IMR-90 (cell line): ENCODE results near the gene STAT6. TPM values are rescaled to one million over a fixed set of nuclear protein-coding genes. Genes with fewer than 3 reads are reported as not detected.
A peak's percentile ranks its signal among the peaks of the same experiment; 100 is the strongest.

Source experiments
- ATAC-seq: fragments of 200-7000 bp; cut with Tn5 transposase; 2 replicates; pipeline ENCODE4 v1.9.1; 2020; ENCODE audit warnings: low read depth, mild to moderate bottlenecking, moderate library complexity
- BruUV-seq: library from RNA; stranded (reverse); fragments of 400-500 nt; replicated peaks from 2 replicates; lab custom pipeline; 2021; lab: Mats Ljungman, UMichigan
- CTCF ChIA-PET: fragments of 300-600 bp; formaldehyde crosslinking; extraction: SDS; loops from one replicate; lab custom pipeline; 2021; ENCODE audit warnings: antibody characterized with exemption; lab: Yijun Ruan, JAX
- POLR2A ChIA-PET: fragments of 300-600 bp; sonication (Branson Sonifier 250); formaldehyde crosslinking; loops from one replicate; lab custom pipeline; 2022; ENCODE audit warnings: antibody characterized with exemption; ENCODE audit not compliant: unreplicated experiment; lab: Charles Lee
- DNase-seq: peaks from one replicate; pipeline ENCODE4 v3.0.0; 2013
- H2AFZ ChIP-seq: replicated peaks from 2 replicates; pipeline ENCODE3; 2013; ENCODE audit warnings: low read length, mild to moderate bottlenecking; ENCODE audit not compliant: poor library complexity
- H2AK5ac ChIP-seq: 2 replicates; pipeline ENCODE4 v1.6.1; 2013; ENCODE audit warnings: low read depth, low read length, inconsistent platforms
- H2AK9ac ChIP-seq: replicated peaks from 2 replicates; pipeline ENCODE3; 2013; ENCODE audit warnings: mild to moderate bottlenecking, low read depth, low read length, moderate library complexity; ENCODE audit not compliant: poor library complexity
- H2BK120ac ChIP-seq: 2 replicates; pipeline ENCODE4 v1.6.1; 2013; ENCODE audit warnings: low read depth, low read length, inconsistent platforms
- H2BK15ac ChIP-seq: 3 replicates; pipeline ENCODE4 v1.6.1; 2013; ENCODE audit warnings: low read depth, low read length, inconsistent platforms
- H2BK20ac ChIP-seq: 2 replicates; pipeline ENCODE4 v1.6.1; 2013; ENCODE audit warnings: low read depth, mild to moderate bottlenecking, inconsistent platforms, low read length, moderate library complexity
- H2BK5ac ChIP-seq: 2 replicates; pipeline ENCODE4 v1.6.1; 2013; ENCODE audit warnings: mild to moderate bottlenecking, low read depth, low read length, inconsistent platforms; ENCODE audit not compliant: poor library complexity, severe bottlenecking
- H3K14ac ChIP-seq: replicated peaks from 2 replicates; pipeline ENCODE4 v1.6.1; 2013; ENCODE audit warnings: low read depth, low read length, inconsistent platforms
- H3K18ac ChIP-seq: 2 replicates; pipeline ENCODE4 v1.6.1; 2013; ENCODE audit warnings: low read depth, low read length, control low read depth
- H3K23ac ChIP-seq: 2 replicates; pipeline ENCODE4 v1.6.1; 2013; ENCODE audit warnings: low read depth, low read length, inconsistent platforms
- H3K27ac ChIP-seq: 2 replicates; pipeline ENCODE4 v1.5.1; 2013; ENCODE audit warnings: mild to moderate bottlenecking, control low read depth, low read length; ENCODE audit not compliant: insufficient read depth
- H3K27me3 ChIP-seq: 2 replicates; pipeline ENCODE4 v1.6.1; 2013; ENCODE audit warnings: low read length; ENCODE audit not compliant: control insufficient read depth, insufficient read depth
- H3K36me3 ChIP-seq: 2 replicates; pipeline ENCODE4 v1.6.1; 2013; ENCODE audit warnings: low read length, mixed read lengths; ENCODE audit not compliant: control insufficient read depth, insufficient read depth
- H3K4ac ChIP-seq: 2 replicates; pipeline ENCODE4 v1.6.1; 2013; ENCODE audit warnings: low read depth, low read length, inconsistent platforms
- H3K4me1 ChIP-seq: 2 replicates; pipeline ENCODE4 v1.6.1; 2013; ENCODE audit warnings: low read length, mixed read lengths; ENCODE audit not compliant: control insufficient read depth, insufficient read depth
- H3K4me2 ChIP-seq: 2 replicates; pipeline ENCODE4 v1.6.1; 2013; ENCODE audit warnings: low read depth, mild to moderate bottlenecking, control low read depth, low read length, moderate library complexity
- H3K4me3 ChIP-seq: 2 replicates; pipeline ENCODE4 v1.5.1; 2013; ENCODE audit warnings: low read depth, mild to moderate bottlenecking, control low read depth, low read length, moderate library complexity; ENCODE audit not compliant: insufficient read depth
- H3K56ac ChIP-seq: 2 replicates; pipeline ENCODE4 v1.6.1; 2013; ENCODE audit warnings: low read length, inconsistent platforms; ENCODE audit not compliant: insufficient read depth; ENCODE audit errors: extremely low read depth
- H3K79me1 ChIP-seq, 2 experiments: 2 replicates each; pipeline ENCODE4 v1.6.1; 2013; ENCODE audit warnings: low read length in 2 of 2, inconsistent platforms in 1 of 2, low read depth in 1 of 2
- H3K9ac ChIP-seq: 2 replicates; pipeline ENCODE4 v1.6.1; 2013; ENCODE audit warnings: low read depth, low read length, control low read depth
- H3K9me1 ChIP-seq: 2 replicates; pipeline ENCODE4 v1.6.1; 2013; ENCODE audit warnings: low read length, inconsistent platforms; ENCODE audit not compliant: insufficient read depth
- H3K9me3 ChIP-seq: 2 replicates; pipeline ENCODE4 v1.6.1; 2013; ENCODE audit warnings: low read length; ENCODE audit not compliant: control insufficient read depth, insufficient read depth
- H4K20me1 ChIP-seq: 2 replicates; pipeline ENCODE4 v1.6.1; 2013; ENCODE audit warnings: low read length, inconsistent platforms; ENCODE audit not compliant: insufficient read depth
- H4K5ac ChIP-seq: 2 replicates; pipeline ENCODE4 v1.6.1; 2013; ENCODE audit warnings: mild to moderate bottlenecking, low read depth, low read length, control low read depth
- H4K8ac ChIP-seq, 2 experiments: 2 replicates each; pipeline ENCODE4 v1.6.1; 2013; ENCODE audit warnings: low read depth in 2 of 2, low read length in 2 of 2, control low read depth in 1 of 2, inconsistent platforms in 1 of 2
- H4K91ac ChIP-seq: 2 replicates; pipeline ENCODE4 v1.6.1; 2013; ENCODE audit warnings: low read depth, low read length, inconsistent platforms; ENCODE audit not compliant: insufficient read depth
- BHLHE40 ChIP-seq: fragments of 150-350 bp; IDR thresholded peaks from 2 replicates; pipeline ENCODE4 v1.6.1; 2016; ENCODE audit warnings: mild to moderate bottlenecking, low read depth, low read length
- CHD1 ChIP-seq: IDR thresholded peaks from 2 replicates; pipeline ENCODE4 v1.6.1; 2012; ENCODE audit warnings: low read depth, low read length, improper control_type of control experiment
- FOS ChIP-seq: fragments of 150-350 bp; IDR thresholded peaks from 2 replicates; pipeline ENCODE4 v1.6.1; 2016; ENCODE audit warnings: low read depth, low read length
- MXI1 ChIP-seq: IDR thresholded peaks from 2 replicates; pipeline ENCODE4 v1.6.1; 2012; ENCODE audit warnings: low read depth, mild to moderate bottlenecking, low read length, moderate library complexity, borderline replicate concordance
- POLR2A ChIP-seq: IDR thresholded peaks from 2 replicates; pipeline ENCODE4 v1.6.1; 2012; ENCODE audit warnings: mild to moderate bottlenecking, low read depth, low read length
- RCOR1 ChIP-seq: IDR thresholded peaks from 2 replicates; pipeline ENCODE4 v1.6.1; 2012; ENCODE audit warnings: mild to moderate bottlenecking, low read length, improper control_type of control experiment; ENCODE audit not compliant: insufficient replicate concordance
- RFX5 ChIP-seq: IDR thresholded peaks from 2 replicates; pipeline ENCODE4 v1.8.0; 2012; ENCODE audit warnings: low read depth, mild to moderate bottlenecking, low read length, moderate library complexity
- SMC3 ChIP-seq: fragments of 150-350 bp; IDR thresholded peaks from 2 replicates; pipeline ENCODE4 v1.6.1; 2016; ENCODE audit warnings: low read depth, mild to moderate bottlenecking, antibody characterized with exemption, low read length, moderate library complexity
- USF2 ChIP-seq: fragments of 150-350 bp; IDR thresholded peaks from 2 replicates; pipeline ENCODE4 v1.6.1; 2017; ENCODE audit warnings: mild to moderate bottlenecking, antibody characterized with exemption, low read length, low read depth
- WGBS, 2 experiments: methylation state at CpG; one replicate each; pipeline versions ENCODE4 v1.1.5 to v1.1.7; 2013; ENCODE audit warnings: missing lambda C conversion rate in 2 of 2; ENCODE audit not compliant: insufficient read length in 1 of 2; ENCODE audit errors: extremely low coverage in 2 of 2; 5-methylcytosine and 5-hydroxymethylcytosine counted together
- dilution Hi-C: fragments of 300-500 bp; cut with HindIII; formaldehyde crosslinking; loops from one replicate; pipeline ENCODE4 v1.14.3; 2018; ENCODE audit warnings: low sequenced_read_pairs; ENCODE audit not compliant: unreplicated experiment
- in situ Hi-C: fragments of 300-500 bp; cut with MboI; formaldehyde crosslinking; loops from 3 replicates; pipeline ENCODE4 v1.14.3; 2019; ENCODE audit warnings: low sequenced_read_pairs, inconsistent platforms, mixed read lengths
- intact Hi-C: fragments of 100-400 bp; cut with micrococcal nuclease; formaldehyde crosslinking; loops from 2 replicates; pipeline ENCODE4 v1.10.0; 2022
- polyA plus RNA-seq, 3 experiments: library from polyadenylated mRNA; depleted of rRNA; stranded (reverse); fragments of >200 nt; gene quantifications; 2 replicates each; pipeline ENCODE4 v1.2.3, GENCODE V29; 2012; ENCODE audit warnings: low replicate concordance in 1 of 3
- total RNA-seq: library from RNA; depleted of rRNA; stranded (reverse); fragments of >200 nt; gene quantifications from 2 replicates; pipeline ENCODE4 v1.2.3, GENCODE V29; 2012

The STAT6 gene
- total and polyA plus RNA-seq, 2 of the 4 experiments (the other 2 are of a cell fraction) = 43.4 to 96.9 TPM

DNA sequence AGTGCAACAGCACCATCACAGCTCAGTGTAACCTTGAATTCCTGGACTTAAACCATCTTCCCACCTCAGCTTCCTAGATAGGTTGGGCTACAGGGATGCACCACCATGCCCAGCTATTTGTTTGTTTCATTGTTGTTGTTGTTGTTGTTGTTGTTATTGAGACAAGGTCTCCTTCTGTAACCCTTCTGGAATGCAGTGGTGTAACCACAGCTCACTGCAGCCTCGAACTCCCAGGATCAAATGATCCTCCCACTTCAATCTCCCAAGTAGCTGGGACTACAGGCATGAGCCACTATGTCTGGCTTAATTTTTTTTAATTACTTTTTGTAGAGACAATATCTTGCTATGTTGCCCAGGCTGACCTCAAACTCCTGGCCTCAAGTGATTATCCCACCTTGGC lies 31.3 kb downstream of the STAT6 start (continued):
- no peak for TF ChIP-seq RCOR1

- peak; percentile 38; the same call in 1 of the 2 replicates for TF ChIP-seq FOS
- TF ChIP-seq RFX5 = 0 out of 2 replicates have a peak, but pooled peaks have one; percentile 21
- TF ChIP-seq SMC3 = no peak
- TF ChIP-seq MXI1 = peak; percentile 85
- no peak; the same call in 1 of the 2 replicates for TF ChIP-seq CHD1
- peak; percentile 97 for TF ChIP-seq USF2
- peak; percentile 100 for TF ChIP-seq BHLHE40
- peak; percentile 73 for TF ChIP-seq POLR2A
- ChIA-PET CTCF (interaction anchor here (0.7 to 1.4 kb wide), 7 partner anchors 8 to 77 kb away, joined by 3 to 7 read pairs (median 3); partner anchors contain the start of gene STAT6), POLR2A (interaction anchor here (1.0 to 1.8 kb wide), 6 partner anchors 9 to 33 kb away, joined by 3 to 12 read pairs (median 7); partner anchors contain the start of genes NAB2 and STAT6)
- peaks cover 5% of the 10 kb centered on the region for H3K4me1 ChIP-seq
- H2BK5ac ChIP-seq = peak within 1 kb of the TSS; percentile 91
- H3K18ac ChIP-seq = peak within 1 kb of the TSS; percentile 62; the same call in 1 of the 2 replicates
- WGBS, 2 experiments = 0% methylated on average over 14 of the region's 39 CpGs; no CpG with 5 or more reads in 1 of the 2 experiments
- H3K36me3 ChIP-seq = no peaks in the 10 kb centered on the region; the same call in 1 of the 2 replicates
- H3K27me3 ChIP-seq = no peaks in the 10 kb centered on the region
- peak within 1 kb of the TSS; percentile 93 for H3K56ac ChIP-seq
- peak within 1 kb of the TSS; percentile 38; the same call in 1 of the 2 replicates for H4K5ac ChIP-seq
- peak within 1 kb of the TSS; percentile 69 for H3K9ac ChIP-seq
- H2AFZ ChIP-seq = peak within 1 kb of the TSS; percentile 89
- peak within 1 kb of the TSS; percentile 31 to 85 for H4K8ac ChIP-seq
- dilution Hi-C loops = no loop called here
- peaks cover 0 to 24% of the 10 kb centered on the region in 2 experiments; a peak in 1 of 4 replicates for H3K79me1 ChIP-seq
- BruUV-seq = no TSS peak
- peak within 1 kb of the TSS; percentile 63 for H2AK5ac ChIP-seq
- peak within 1 kb of the TSS; percentile 91 for H2AK9ac ChIP-seq
- H3K4me3 ChIP-seq = peak within 1 kb of the TSS; percentile 49
- H3K23ac ChIP-seq = peak within 1 kb of the TSS; percentile 95
- no peaks in the 10 kb centered on the region for H3K9me3 ChIP-seq
- intact Hi-C loops = no loop called here
- no peak within 1 kb of the TSS; the same call in 1 of the 2 replicates for H2BK120ac ChIP-seq
- H2BK20ac ChIP-seq = no peak within 1 kb of the TSS
- peak; percentile 100 for DNase-seq
- peaks cover 4% of the 10 kb centered on the region for H3K9me1 ChIP-seq
- H3K14ac ChIP-seq = peak within 1 kb of the TSS; percentile 89
- H3K4me2 ChIP-seq = peak within 1 kb of the TSS; percentile 95
- ATAC-seq = peak; percentile 100
- peak within 1 kb of the TSS; percentile 49 for H4K91ac ChIP-seq
- H3K27ac ChIP-seq = peak within 1 kb of the TSS; percentile 62
- peak within 1 kb of the TSS; percentile 77 for H3K4ac ChIP-seq
- in situ Hi-C loops = no loop called here
- no peaks in the 10 kb centered on the region for H4K20me1 ChIP-seq
- peak within 1 kb of the TSS; percentile 5; the same call in 2 of the 3 replicates for H2BK15ac ChIP-seq
Measured at GRCh38 chr12:57078519-57079404, 32.4 kb downstream of the STAT6 start, which contains the start of gene NEMP1. Gene NEMP1, minus strand, starts transcription at chr12:57078791. Its CDS starts 46 bp downstream, at chr12:57078745.
